Nephron (organoid): ENCODE results near the gene SEC63.
"Not testable (repeated sequence)": the region's sequence is repeated elsewhere in the genome, so short reads cannot be mapped to it uniquely, and the experiment has no call there.

ENCODE experiments used
- H3K27ac Mint-ChIP-seq, 3 experiments: 2 replicates each; pipeline ENCODE4 v1.8.0; 2020; ENCODE audit warnings: mixed read lengths in 3 of 3, mild to moderate bottlenecking in 2 of 3, moderate library complexity in 1 of 3
- H3K27me3 Mint-ChIP-seq: 2 replicates; pipeline ENCODE4 v1.8.0; 2021; ENCODE audit warnings: low read depth, mild to moderate bottlenecking, moderate library complexity, mixed read lengths
- H3K36me3 Mint-ChIP-seq: 2 replicates; pipeline ENCODE4 v1.8.0; 2020; ENCODE audit warnings: low read depth, mixed read lengths
- H3K4me1 Mint-ChIP-seq: 2 replicates; pipeline ENCODE4 v1.8.0; 2020; ENCODE audit warnings: mixed read lengths
- H3K4me3 Mint-ChIP-seq, 3 experiments: 2 replicates each; pipeline ENCODE4 v1.8.0; 2020; ENCODE audit warnings: mild to moderate bottlenecking in 3 of 3, mixed read lengths in 3 of 3, moderate library complexity in 2 of 3
- H3K9me3 Mint-ChIP-seq: 2 replicates; pipeline ENCODE4 v1.8.0; 2020; ENCODE audit warnings: mixed read lengths
- TF ChIP-seq, protein P1 (sequence below), 3 experiments: fragments of 200-600 bp; sonication (generic); IDR thresholded peaks; one replicate each; pipeline ENCODE4 v1.5.0; 2021; ENCODE audit warnings: antibody characterized with exemption in 3 of 3; ENCODE audit not compliant: unreplicated experiment in 3 of 3

SEC63 gene

DNA sequence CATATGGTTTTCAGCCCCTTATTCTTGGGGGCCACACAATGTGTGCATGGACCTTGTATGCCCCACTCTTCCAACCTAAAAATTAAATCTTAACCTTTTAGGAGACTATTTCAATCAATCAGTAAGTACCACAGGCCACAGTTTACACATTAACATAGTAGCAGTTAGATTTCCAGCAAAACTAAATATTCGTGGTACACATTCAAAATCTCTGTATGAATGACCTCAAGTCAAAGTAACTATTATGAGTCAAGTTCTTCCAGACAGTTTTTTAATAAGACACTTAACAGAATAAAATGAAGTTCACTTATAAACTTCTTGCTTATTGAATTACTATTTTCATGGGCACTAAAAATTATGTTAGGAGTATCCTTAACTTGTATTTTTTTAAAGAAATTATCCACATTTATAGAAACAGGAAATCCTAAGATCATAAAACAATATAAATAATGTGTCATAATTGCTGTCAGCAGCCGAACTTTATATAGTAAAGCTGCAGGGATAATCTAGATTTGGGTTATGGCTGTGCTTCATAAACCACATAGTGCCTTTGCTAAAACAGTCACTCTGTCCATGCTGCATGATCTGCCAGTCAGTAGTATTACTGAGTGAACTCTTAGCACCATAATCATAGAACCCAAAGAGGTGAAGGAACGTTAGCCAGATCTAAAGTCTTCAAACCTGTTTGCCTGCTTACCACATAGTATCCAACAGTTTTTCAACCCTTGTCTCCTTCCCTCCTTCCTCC is 21.7 kb downstream of the SEC63 start:
- TF ChIP-seq, protein P1, sequence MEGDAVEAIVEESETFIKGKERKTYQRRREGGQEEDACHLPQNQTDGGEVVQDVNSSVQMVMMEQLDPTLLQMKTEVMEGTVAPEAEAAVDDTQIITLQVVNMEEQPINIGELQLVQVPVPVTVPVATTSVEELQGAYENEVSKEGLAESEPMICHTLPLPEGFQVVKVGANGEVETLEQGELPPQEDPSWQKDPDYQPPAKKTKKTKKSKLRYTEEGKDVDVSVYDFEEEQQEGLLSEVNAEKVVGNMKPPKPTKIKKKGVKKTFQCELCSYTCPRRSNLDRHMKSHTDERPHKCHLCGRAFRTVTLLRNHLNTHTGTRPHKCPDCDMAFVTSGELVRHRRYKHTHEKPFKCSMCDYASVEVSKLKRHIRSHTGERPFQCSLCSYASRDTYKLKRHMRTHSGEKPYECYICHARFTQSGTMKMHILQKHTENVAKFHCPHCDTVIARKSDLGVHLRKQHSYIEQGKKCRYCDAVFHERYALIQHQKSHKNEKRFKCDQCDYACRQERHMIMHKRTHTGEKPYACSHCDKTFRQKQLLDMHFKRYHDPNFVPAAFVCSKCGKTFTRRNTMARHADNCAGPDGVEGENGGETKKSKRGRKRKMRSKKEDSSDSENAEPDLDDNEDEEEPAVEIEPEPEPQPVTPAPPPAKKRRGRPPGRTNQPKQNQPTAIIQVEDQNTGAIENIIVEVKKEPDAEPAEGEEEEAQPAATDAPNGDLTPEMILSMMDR (IDR thresholded peaks at IDR 0.05; ENCODE audit: unreplicated experiment in 3 of 3): no peak
- Mint-ChIP-seq H3K4me3 (no peak overlapping the region), H3K27me3 (no peaks in the 10 kb centered on the region), H3K36me3 (peaks cover 69% of the 10 kb centered on the region), H3K4me1 (no peaks in the 10 kb centered on the region), H3K27ac (no peak overlapping the region), H3K9me3 (peaks cover 32% of the 10 kb centered on the region)

DNA sequence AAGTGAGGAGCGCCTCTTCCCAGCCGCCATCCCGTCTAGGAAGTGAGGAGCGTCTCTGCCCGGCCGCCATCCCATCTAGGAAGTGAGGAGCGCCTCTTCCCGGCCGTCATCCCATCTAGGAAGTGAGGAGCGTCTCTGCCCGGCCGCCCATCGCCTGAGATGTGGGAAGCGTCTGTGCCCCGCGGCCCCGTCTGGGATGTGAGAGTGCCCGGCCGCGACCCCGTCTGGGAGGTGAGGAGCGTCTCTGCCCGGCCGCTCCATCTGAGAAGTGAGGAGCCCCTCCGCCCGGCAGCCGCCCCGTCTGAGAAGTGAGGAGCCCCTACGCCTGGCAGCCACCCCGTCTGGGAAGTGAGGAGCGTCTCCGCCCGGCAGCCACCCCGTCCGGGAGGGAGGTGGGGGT is 23.8 kb downstream of the SEC63 start:
- not testable (repeated sequence) for H3K4me3 Mint-ChIP-seq, H3K27me3 Mint-ChIP-seq, H3K4me1 Mint-ChIP-seq, H3K27ac Mint-ChIP-seq
- Mint-ChIP-seq H3K9me3 (peaks cover 36% of the 10 kb centered on the region), H3K36me3 (peaks cover 66% of the 10 kb centered on the region)

DNA sequence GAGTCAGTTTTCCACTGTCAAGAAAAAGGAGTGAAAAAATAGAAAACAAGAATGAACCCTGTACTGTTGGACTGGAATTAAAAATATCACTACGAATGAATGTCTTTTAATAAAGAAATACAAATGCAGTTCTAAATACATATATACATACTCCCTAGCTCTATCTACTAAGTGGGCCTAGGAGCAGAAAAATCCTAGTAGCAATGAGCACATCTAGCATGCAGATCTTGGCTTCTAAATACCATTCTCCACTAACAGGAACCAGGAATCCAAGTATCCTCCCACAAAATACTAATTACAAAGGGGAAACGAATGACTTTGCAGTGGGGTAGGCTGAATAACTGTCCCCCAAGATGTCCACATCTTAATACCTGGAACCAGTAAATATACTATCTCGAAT is 25.4 kb downstream of the SEC63 start:
- Mint-ChIP-seq H3K27me3 (no peaks in the 10 kb centered on the region), H3K36me3 (peaks cover 76% of the 10 kb centered on the region), H3K27ac (no peak overlapping the region), H3K4me3 (no peak overlapping the region), H3K4me1 (no peaks in the 10 kb centered on the region), H3K9me3 (peaks cover 32% of the 10 kb centered on the region)
- TF ChIP-seq, protein P1 (IDR thresholded peaks at IDR 0.05; ENCODE audit: unreplicated experiment in 3 of 3): no peak

DNA sequence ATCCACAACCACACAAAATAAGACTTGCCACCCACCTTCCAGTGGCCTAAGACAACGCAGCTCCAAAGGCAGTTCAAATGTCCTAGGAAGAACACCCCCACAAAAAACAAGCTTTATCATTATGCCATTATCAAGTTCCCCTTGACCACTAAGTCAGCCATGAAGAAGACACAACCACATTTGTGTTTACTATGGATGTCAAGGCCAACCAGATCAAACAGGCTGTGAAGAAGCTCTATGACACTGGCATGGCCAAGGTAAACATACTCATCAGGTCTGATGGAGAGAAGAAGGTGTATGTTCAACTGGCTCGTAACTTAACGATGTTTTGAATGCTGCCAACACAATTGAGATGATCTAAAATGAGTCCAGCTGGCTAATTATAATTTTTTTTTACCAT is 26.1 kb downstream of the SEC63 start:
- Mint-ChIP-seq H3K4me1 (no peaks in the 10 kb centered on the region), H3K27me3 (no peaks in the 10 kb centered on the region), H3K27ac (no peak overlapping the region), H3K4me3 (no peak overlapping the region), H3K9me3 (peaks cover 30% of the 10 kb centered on the region), H3K36me3 (peaks cover 77% of the 10 kb centered on the region)
- TF ChIP-seq, protein P1 (IDR thresholded peaks at IDR 0.05; ENCODE audit: unreplicated experiment in 3 of 3): no peak

DNA sequence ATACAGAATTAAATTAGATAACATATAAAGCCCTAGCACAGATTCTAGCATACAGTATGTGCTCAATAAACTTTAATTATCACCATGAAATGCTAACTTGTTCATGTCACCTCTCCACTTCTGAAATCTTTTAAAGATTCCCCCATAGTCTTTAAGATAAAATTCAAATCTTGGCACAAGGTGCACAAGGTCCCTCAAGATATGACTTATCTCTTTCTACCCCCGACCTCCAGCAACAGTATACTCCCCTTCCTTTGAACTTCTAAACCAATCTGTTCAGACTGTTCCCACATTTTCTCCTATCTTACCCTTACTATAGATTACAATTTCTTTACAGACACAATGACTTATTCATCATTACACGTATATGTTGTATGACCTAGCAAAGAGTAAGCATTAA is 29.0 kb downstream of the SEC63 start:
- Mint-ChIP-seq H3K27ac (no peak overlapping the region), H3K4me3 (no peak overlapping the region), H3K36me3 (peaks cover 88% of the 10 kb centered on the region), H3K27me3 (no peaks in the 10 kb centered on the region), H3K9me3 (peaks cover 27% of the 10 kb centered on the region), H3K4me1 (no peaks in the 10 kb centered on the region)
- TF ChIP-seq, protein P1 (IDR thresholded peaks at IDR 0.05; ENCODE audit: unreplicated experiment in 3 of 3): no peak

DNA sequence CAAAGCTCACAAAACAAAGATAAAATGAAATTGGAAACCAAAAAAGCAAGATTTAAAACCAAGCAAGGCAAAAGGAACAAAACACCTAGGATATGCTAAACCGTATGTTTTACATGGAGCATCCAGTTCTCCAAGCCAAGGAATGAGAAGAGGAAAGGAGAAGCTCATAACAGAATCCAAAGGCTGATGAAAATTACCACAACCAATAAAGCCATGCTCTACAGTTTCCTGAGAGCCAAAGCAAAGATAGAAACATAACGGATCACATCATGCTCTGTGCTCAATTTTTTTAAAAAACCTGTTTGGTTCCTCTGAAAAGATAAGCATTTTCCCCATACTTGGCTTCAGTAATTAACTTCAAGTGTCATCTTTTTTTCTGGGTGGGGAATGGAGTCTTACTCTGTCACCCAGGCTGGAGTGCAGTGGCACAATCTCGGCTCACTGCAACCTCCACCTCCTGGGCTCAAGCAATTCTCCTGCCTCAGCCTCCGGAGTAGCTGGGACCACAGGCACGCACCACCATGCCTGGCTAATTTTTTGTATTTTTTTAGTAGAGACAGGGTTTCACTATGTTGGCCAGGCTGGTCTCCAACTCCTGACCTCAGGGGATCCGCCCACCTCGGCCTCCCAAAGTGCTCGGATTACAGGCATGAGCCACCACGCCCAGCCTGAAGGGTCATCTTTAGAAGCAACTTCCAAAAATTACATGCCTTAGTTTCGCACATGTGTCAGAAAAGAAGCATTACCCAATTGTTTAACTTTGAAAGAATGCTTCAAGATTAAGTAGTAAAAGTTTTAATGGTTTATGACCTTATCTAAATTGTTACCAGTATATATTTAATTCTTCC is 31.1 kb downstream of the SEC63 start:
- H3K27ac Mint-ChIP-seq, H3K4me1 Mint-ChIP-seq: not testable (repeated sequence)

More for the DNA sequence above, 31.1 kb downstream of the SEC63 start:
- not testable (repeated sequence) for H3K4me3 Mint-ChIP-seq, H3K27me3 Mint-ChIP-seq
- Mint-ChIP-seq H3K36me3 (peaks cover 90% of the 10 kb centered on the region), H3K9me3 (peaks cover 15% of the 10 kb centered on the region)
